ENCODE measurements around the gene HARS1. TPM values are rescaled to one million over a fixed set of nuclear protein-coding genes. Genes with fewer than 3 reads are reported as not detected.
A peak's percentile ranks its signal among the peaks of the same experiment; 100 is the strongest.

The HARS1 gene
- total and polyA plus RNA-seq, 12 donors, result 36.4 to 111 (median 61.7) TPM

- intact Hi-C loops (cut with DNase I), result loop anchor here in 1 of 2 donors (10.0 kb wide), 1 partner anchor 146 kb away; the partner anchor contains the start of gene EIF4EBP3
- peak in 1 of 7 donors; percentile 18 for DNase-seq
- WGBS, 4 donors, result 44 to 55% (median 49%) methylated on average over 8 of the region's 8 CpGs
- Histone ChIP-seq H3K36me3 (replicated peaks in 1 of 2) (peaks cover 0 to 35% of the 10 kb centered on the region in 2 donors), H3K27ac (peak overlapping the region in 4 of 5 donors; percentile 71 to 90 (median 82)), H3K9me3 (replicated peaks in 1 of 3) (no peaks in the 10 kb centered on the region), H3K27me3 (no peaks in the 10 kb centered on the region), H3K4me1 (replicated peaks in 1 of 2) (peaks cover 22 to 33% of the 10 kb centered on the region in 2 donors), H3K4me3 (peak overlapping the region in 2 of 4 donors; percentile 78 to 85)
- TF ChIP-seq POLR2A (IDR thresholded peaks at IDR 0.05) (no peak), CTCF (IDR thresholded peaks at IDR 0.05) (no peak)
These were observed 716 bp downstream of the HARS1 start for GRCh38 chr5:140690376-140690932.

GRCh38 chr5:140678993-140679392, 12.2 kb downstream of the HARS1 start:
- intact Hi-C loops (cut with DNase I), result no loop called here
- DNase-seq, result no peak
- Histone ChIP-seq H3K27ac (no peak overlapping the region), H3K4me1 (replicated peaks in 1 of 2) (peaks cover 0 to 3% of the 10 kb centered on the region in 2 donors), H3K27me3 (no peaks in the 10 kb centered on the region), H3K4me3 (no peak overlapping the region), H3K36me3 (replicated peaks in 1 of 2) (peaks cover 0 to 78% of the 10 kb centered on the region in 2 donors), H3K9me3 (replicated peaks in 1 of 3) (no peaks in the 10 kb centered on the region)
- WGBS, 4 donors, result 95 to 98% (median 96%) methylated on average over 7 of the region's 7 CpGs
- no peak for TF ChIP-seq CTCF (IDR thresholded peaks at IDR 0.05)
- no peak for TF ChIP-seq POLR2A (IDR thresholded peaks at IDR 0.05)

- 81 to 87% (median 85%) methylated on average over 3 of the region's 3 CpGs for WGBS, 4 donors
- no peaks in the 10 kb centered on the region for H3K27me3 ChIP-seq
- TF ChIP-seq POLR2A (IDR thresholded peaks at IDR 0.05) (no peak), CTCF (IDR thresholded peaks at IDR 0.05) (no peak)
- no peak overlapping the region for H3K27ac ChIP-seq
- no peak overlapping the region for H3K4me3 ChIP-seq
- intact Hi-C loops (cut with DNase I), result no loop called here
- DNase-seq, result no peak
- no peaks in the 10 kb centered on the region for H3K9me3 ChIP-seq (replicated peaks in 1 of 3)
- H3K4me1 ChIP-seq (replicated peaks in 1 of 2), result peaks cover 0 to 3% of the 10 kb centered on the region in 2 donors
- H3K36me3 ChIP-seq (replicated peaks in 1 of 2), result peaks cover 0 to 83% of the 10 kb centered on the region in 2 donors
These were observed 13.2 kb downstream of the HARS1 start for GRCh38 chr5:140677947-140678346.

GRCh38 chr5:140674629-140675028, 16.5 kb downstream of the HARS1 start:
- Histone ChIP-seq H3K4me3 (no peak overlapping the region), H3K27me3 (no peaks in the 10 kb centered on the region), H3K9me3 (replicated peaks in 1 of 3) (no peaks in the 10 kb centered on the region), H3K4me1 (replicated peaks in 1 of 2) (no peaks in the 10 kb centered on the region), H3K36me3 (replicated peaks in 1 of 2) (peaks cover 0 to 67% of the 10 kb centered on the region in 2 donors), H3K27ac (no peak overlapping the region)
- intact Hi-C loops (cut with DNase I), result no loop called here
- TF ChIP-seq CTCF (IDR thresholded peaks at IDR 0.05), result no peak
- no peak for TF ChIP-seq POLR2A (IDR thresholded peaks at IDR 0.05)
- DNase-seq, result no peak
- WGBS, 4 donors, result 91 to 100% (median 95%) methylated on average over 4 of the region's 4 CpGs
